MM.1S (cell line): ENCODE measurements around the gene FBXW4.

ENCODE experiments used
- EZH2 ChIP-seq: fragments of 300-600 bp; sonication (generic); optimal IDR thresholded peaks from 2 replicates; pipeline ENCODE3; 2017; ENCODE audit warnings: low read depth, mild to moderate bottlenecking, antibody characterized with exemption, low read length, mixed read lengths
- TF ChIP-seq, protein P1 (sequence below): fragments of 300-600 bp; sonication (generic); IDR thresholded peaks from 2 replicates; pipeline ENCODE4 v1.5.1; 2016; ENCODE audit warnings: antibody characterized with exemption, low read length, mixed read lengths

DNA sequence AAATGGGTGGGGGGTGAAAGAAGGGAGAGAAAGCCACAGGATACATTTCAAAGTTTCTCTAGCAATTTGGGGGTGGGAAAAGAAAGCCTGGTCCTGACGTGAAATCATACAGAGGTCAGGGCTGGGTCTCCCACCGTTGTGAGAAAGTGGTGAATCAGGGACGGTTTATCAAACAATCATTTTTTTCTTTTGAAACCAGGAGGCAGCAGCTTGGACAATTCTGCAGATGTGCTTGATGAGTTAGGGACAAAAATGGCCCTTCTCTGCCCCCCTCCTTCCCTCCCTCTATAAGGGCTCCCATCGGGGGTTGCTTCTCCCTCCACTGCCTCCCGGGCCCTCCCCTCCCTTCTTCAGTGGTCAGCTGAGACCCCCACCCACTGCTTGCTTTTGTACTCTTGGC, 43.6 kb downstream of the FBXW4 start:
- TF ChIP-seq, protein P1, sequence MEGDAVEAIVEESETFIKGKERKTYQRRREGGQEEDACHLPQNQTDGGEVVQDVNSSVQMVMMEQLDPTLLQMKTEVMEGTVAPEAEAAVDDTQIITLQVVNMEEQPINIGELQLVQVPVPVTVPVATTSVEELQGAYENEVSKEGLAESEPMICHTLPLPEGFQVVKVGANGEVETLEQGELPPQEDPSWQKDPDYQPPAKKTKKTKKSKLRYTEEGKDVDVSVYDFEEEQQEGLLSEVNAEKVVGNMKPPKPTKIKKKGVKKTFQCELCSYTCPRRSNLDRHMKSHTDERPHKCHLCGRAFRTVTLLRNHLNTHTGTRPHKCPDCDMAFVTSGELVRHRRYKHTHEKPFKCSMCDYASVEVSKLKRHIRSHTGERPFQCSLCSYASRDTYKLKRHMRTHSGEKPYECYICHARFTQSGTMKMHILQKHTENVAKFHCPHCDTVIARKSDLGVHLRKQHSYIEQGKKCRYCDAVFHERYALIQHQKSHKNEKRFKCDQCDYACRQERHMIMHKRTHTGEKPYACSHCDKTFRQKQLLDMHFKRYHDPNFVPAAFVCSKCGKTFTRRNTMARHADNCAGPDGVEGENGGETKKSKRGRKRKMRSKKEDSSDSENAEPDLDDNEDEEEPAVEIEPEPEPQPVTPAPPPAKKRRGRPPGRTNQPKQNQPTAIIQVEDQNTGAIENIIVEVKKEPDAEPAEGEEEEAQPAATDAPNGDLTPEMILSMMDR, result no peak
- TF ChIP-seq EZH2, result no peak
